GM10847 (cell line): ENCODE results near the gene SESN2.

Experiments
- POLR2A ChIP-seq: IDR thresholded peaks from 2 replicates; pipeline ENCODE4 v1.6.1; 2011; ENCODE audit not compliant: insufficient read length; ENCODE audit errors: extremely low read depth

SESN2 gene

GRCh38 chr1:28269529-28269928, 10.2 kb downstream of the SESN2 start:
- no peak for TF ChIP-seq POLR2A

- no peak for TF ChIP-seq POLR2A
Observed at GRCh38 chr1:28272215-28272852, 13.0 kb downstream of the SESN2 start.

- TF ChIP-seq POLR2A: no peak
Observed at GRCh38 chr1:28273216-28273860, 14.0 kb downstream of the SESN2 start.

- no peak for TF ChIP-seq POLR2A
Observed at GRCh38 chr1:28278763-28279162, 19.4 kb downstream of the SESN2 start.

- TF ChIP-seq POLR2A: no peak
Observed at GRCh38 chr1:28279721-28280120, 20.4 kb downstream of the SESN2 start.

GRCh38 chr1:28280501-28280900, 21.2 kb downstream of the SESN2 start:
- TF ChIP-seq POLR2A: no peak

GRCh38 chr1:28280977-28281381, 21.7 kb downstream of the SESN2 start:
- TF ChIP-seq POLR2A: no peak

GRCh38 chr1:28281608-28282425, 22.5 kb downstream of the SESN2 start:
- TF ChIP-seq POLR2A: no peak

GRCh38 chr1:28282426-28283407, 23.4 kb downstream of the SESN2 start:
- no peak for TF ChIP-seq POLR2A

GRCh38 chr1:28286111-28286510, 26.8 kb downstream of the SESN2 start:
- no peak for TF ChIP-seq POLR2A

GRCh38 chr1:28288487-28288886, 29.2 kb downstream of the SESN2 start:
- TF ChIP-seq POLR2A: no peak

GRCh38 chr1:28290851-28291250, 31.5 kb downstream of the SESN2 start:
- TF ChIP-seq POLR2A: no peak

GRCh38 chr1:28291711-28292110, 32.4 kb downstream of the SESN2 start:
- TF ChIP-seq POLR2A: no peak

- TF ChIP-seq POLR2A: no peak
Observed at GRCh38 chr1:28295936-28296335, 36.6 kb downstream of the SESN2 start.
